PFSK-1 (cell line): ENCODE data around the gene VSIG1.

Experiments
- REST ChIP-seq, 2 experiments: IDR thresholded peaks; 2 replicates each; pipeline versions ENCODE4 v1.6.1 to v1.8.0; 2011 to 2012; ENCODE audit warnings: low read depth in 2 of 2, low read length in 2 of 2, control low read depth in 1 of 2, inconsistent platforms in 1 of 2, mild to moderate bottlenecking in 1 of 2, moderate library complexity in 1 of 2; ENCODE audit not compliant: insufficient read depth in 1 of 2
- TAF1 ChIP-seq: IDR thresholded peaks from 2 replicates; pipeline ENCODE4 v1.6.1; 2012; ENCODE audit warnings: low read length, control low read depth, borderline replicate concordance; ENCODE audit not compliant: insufficient read depth

- TF ChIP-seq TAF1 (no peak), REST (IDR thresholded peaks at IDR 0.05; ENCODE audit: insufficient read depth in 1 of 2, low read depth in 2 of 2, low read length in 2 of 2) (no peak)
Observed at GRCh38 chrX:108126661-108127060, 81.8 kb downstream of the VSIG1 start.
